ENCODE results near the gene LMBR1. TPM values are rescaled to one million over a fixed set of nuclear protein-coding genes. Genes with fewer than 3 reads are reported as not detected.
"Not testable (repeated sequence)": the region's sequence is repeated elsewhere in the genome, so short reads cannot be mapped to it uniquely, and the experiment has no call there.

Gene LMBR1
- total RNA-seq, 1 donor: 39.4 TPM

GRCh38 chr7:156881679-156882078 is 11.3 kb downstream of the LMBR1 start:
- no peaks in the 10 kb centered on the region for H3K27me3 ChIP-seq (ENCODE audit: insufficient read depth, low read length)
- H4K20me1 ChIP-seq (ENCODE audit: insufficient read depth, low read length): peaks cover 3% of the 10 kb centered on the region
- no peak overlapping the region for H3K4me2 ChIP-seq (ENCODE audit: insufficient read depth, low read length)
- H3K27ac ChIP-seq (ENCODE audit: low read depth, low read length): no peak overlapping the region
- H3K4me3 ChIP-seq (ENCODE audit: insufficient read depth, low read length): no peak overlapping the region
- H3K4me1 ChIP-seq (ENCODE audit: insufficient read depth, low read length): no peaks in the 10 kb centered on the region
- H2AFZ ChIP-seq (ENCODE audit: low read length): no peak overlapping the region
- no peak for TF ChIP-seq CTCF (IDR thresholded peaks at IDR 0.05; ENCODE audit: extremely low read depth, low read depth, low read length)
- H3K36me3 ChIP-seq (ENCODE audit: insufficient read depth, low read length): no peaks in the 10 kb centered on the region
- DNase-seq (ENCODE audit: insufficient read length, low spot score, missing footprints): no peak
- H3K79me2 ChIP-seq (ENCODE audit: insufficient read depth, low read length): peaks cover 61% of the 10 kb centered on the region
- no peaks in the 10 kb centered on the region for H3K9me3 ChIP-seq (ENCODE audit: low read depth, low read length)

GRCh38 chr7:156875766-156876165 is 17.2 kb downstream of the LMBR1 start:
- Histone ChIP-seq H3K9me3 (ENCODE audit: low read depth, low read length) (no peaks in the 10 kb centered on the region), H3K27ac (ENCODE audit: low read depth, low read length) (no peak overlapping the region), H3K36me3 (ENCODE audit: insufficient read depth, low read length) (no peaks in the 10 kb centered on the region), H3K4me2 (ENCODE audit: insufficient read depth, low read length) (no peak overlapping the region), H3K79me2 (ENCODE audit: insufficient read depth, low read length) (peaks cover 40% of the 10 kb centered on the region), H3K4me3 (ENCODE audit: insufficient read depth, low read length) (no peak overlapping the region), H4K20me1 (ENCODE audit: insufficient read depth, low read length) (peaks cover 2% of the 10 kb centered on the region), H3K4me1 (ENCODE audit: insufficient read depth, low read length) (no peaks in the 10 kb centered on the region), H2AFZ (ENCODE audit: low read length) (no peak overlapping the region), H3K27me3 (ENCODE audit: insufficient read depth, low read length) (no peaks in the 10 kb centered on the region)
- TF ChIP-seq CTCF (IDR thresholded peaks at IDR 0.05; ENCODE audit: extremely low read depth, low read depth, low read length): no peak
- no peak for DNase-seq (ENCODE audit: insufficient read length, low spot score, missing footprints)

DNA sequence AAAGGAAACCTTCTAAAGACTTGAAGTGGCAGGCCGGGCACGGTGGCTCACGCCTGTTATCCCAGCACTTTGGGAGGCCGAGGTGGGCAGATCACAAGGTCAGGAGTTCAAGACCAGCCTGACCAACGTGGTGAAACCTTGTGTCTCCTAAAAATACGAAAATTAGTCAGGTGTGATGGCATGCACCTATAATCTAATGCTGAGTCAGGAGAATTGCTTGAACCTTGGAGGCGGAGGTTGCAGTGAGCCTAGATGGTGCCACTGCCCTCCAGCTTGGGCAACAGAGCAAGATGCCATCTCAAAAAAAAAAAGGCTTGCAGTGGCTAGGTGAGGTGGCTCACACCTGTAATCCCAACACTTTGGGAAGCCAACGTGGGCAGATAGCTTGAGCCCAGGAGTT is 24.6 kb downstream of the LMBR1 start:
- not testable (repeated sequence) for H3K36me3 ChIP-seq (ENCODE audit: insufficient read depth, low read length); H3K4me1 ChIP-seq (ENCODE audit: insufficient read depth, low read length); H2AFZ ChIP-seq (ENCODE audit: low read length); H3K9me3 ChIP-seq (ENCODE audit: low read depth, low read length); H4K20me1 ChIP-seq (ENCODE audit: insufficient read depth, low read length); H3K27me3 ChIP-seq (ENCODE audit: insufficient read depth, low read length); DNase-seq (ENCODE audit: insufficient read length, low spot score, missing footprints); H3K4me2 ChIP-seq (ENCODE audit: insufficient read depth, low read length); H3K4me3 ChIP-seq (ENCODE audit: insufficient read depth, low read length); H3K27ac ChIP-seq (ENCODE audit: low read depth, low read length)
- H3K79me2 ChIP-seq (ENCODE audit: insufficient read depth, low read length): peaks cover 19% of the 10 kb centered on the region

- H3K9me3 ChIP-seq (ENCODE audit: low read depth, low read length): no peaks in the 10 kb centered on the region
- no peak for DNase-seq (ENCODE audit: insufficient read length, low spot score, missing footprints)
- TF ChIP-seq CTCF (IDR thresholded peaks at IDR 0.05; ENCODE audit: extremely low read depth, low read depth, low read length): no peak
- no peaks in the 10 kb centered on the region for H3K4me1 ChIP-seq (ENCODE audit: insufficient read depth, low read length)
- no peak overlapping the region for H2AFZ ChIP-seq (ENCODE audit: low read length)
- no peaks in the 10 kb centered on the region for H3K27me3 ChIP-seq (ENCODE audit: insufficient read depth, low read length)
- no peaks in the 10 kb centered on the region for H4K20me1 ChIP-seq (ENCODE audit: insufficient read depth, low read length)
- no peak overlapping the region for H3K27ac ChIP-seq (ENCODE audit: low read depth, low read length)
- peaks cover 14% of the 10 kb centered on the region for H3K79me2 ChIP-seq (ENCODE audit: insufficient read depth, low read length)
- H3K36me3 ChIP-seq (ENCODE audit: insufficient read depth, low read length): no peaks in the 10 kb centered on the region
- H3K4me2 ChIP-seq (ENCODE audit: insufficient read depth, low read length): no peak overlapping the region
- no peak overlapping the region for H3K4me3 ChIP-seq (ENCODE audit: insufficient read depth, low read length)
Measured at GRCh38 chr7:156865493-156865892, 27.5 kb downstream of the LMBR1 start.

DNA sequence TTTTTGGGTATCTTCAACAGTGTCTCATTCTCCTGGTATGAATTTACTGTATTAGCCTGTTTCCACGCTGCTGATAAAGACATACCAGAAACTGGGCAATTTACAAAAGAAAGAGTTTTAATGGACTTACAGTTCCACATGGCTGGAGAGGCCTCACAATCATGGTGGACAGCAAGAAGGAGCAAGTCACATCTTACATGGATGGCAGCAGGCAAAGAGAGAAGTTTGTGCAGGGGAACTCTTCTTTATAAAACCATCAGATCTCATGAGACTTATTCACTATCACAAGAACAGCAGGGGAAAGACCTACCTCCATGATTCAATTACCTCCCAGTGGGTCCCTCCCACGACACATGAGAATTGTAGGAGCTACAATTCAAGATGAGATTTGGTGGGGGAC is 31.0 kb downstream of the LMBR1 start:
- not testable (repeated sequence) for H3K4me1 ChIP-seq (ENCODE audit: insufficient read depth, low read length); H2AFZ ChIP-seq (ENCODE audit: low read length); H4K20me1 ChIP-seq (ENCODE audit: insufficient read depth, low read length); H3K4me3 ChIP-seq (ENCODE audit: insufficient read depth, low read length); H3K36me3 ChIP-seq (ENCODE audit: insufficient read depth, low read length); H3K27ac ChIP-seq (ENCODE audit: low read depth, low read length); H3K79me2 ChIP-seq (ENCODE audit: insufficient read depth, low read length); H3K27me3 ChIP-seq (ENCODE audit: insufficient read depth, low read length); DNase-seq (ENCODE audit: insufficient read length, low spot score, missing footprints); H3K9me3 ChIP-seq (ENCODE audit: low read depth, low read length); H3K4me2 ChIP-seq (ENCODE audit: insufficient read depth, low read length)
